CD14-positive monocyte (primary cell): ENCODE data around the gene FAM117A. TPM values are rescaled to one million over a fixed set of nuclear protein-coding genes. Genes with fewer than 3 reads are reported as not detected.

ENCODE experiments used
- DNase-seq, 3 donors: peaks; one replicate each; pipeline ENCODE4 v3.0.0-alpha.2; 2011 to 2022
- H2AFZ ChIP-seq: 2 replicates; pipeline ENCODE4 v1.6.0; 2012; ENCODE audit warnings: mild to moderate bottlenecking, low read depth, low read length, inconsistent platforms; ENCODE audit not compliant: insufficient read depth, poor library complexity, severe bottlenecking
- H3K27ac ChIP-seq, 2 donors: 1 replicate in 1 of 2; 2 replicates in 1 of 2; pipeline ENCODE4 v1.5.1; 2012 to 2013; ENCODE audit warnings: low read length in 2 of 2, control low read depth in 1 of 2, inconsistent platforms in 1 of 2, low read depth in 1 of 2, mild to moderate bottlenecking in 1 of 2
- H3K27me3 ChIP-seq, 2 donors: one replicate each; pipeline versions ENCODE4 v1.6.0 to v1.6.1; 2011 to 2013; ENCODE audit warnings: low read length in 2 of 2; ENCODE audit not compliant: control insufficient read depth in 2 of 2, insufficient read depth in 2 of 2
- H3K36me3 ChIP-seq, 2 donors: replicated peaks in 1 of 2; 1 replicate in 1 of 2; 2 replicates in 1 of 2; pipeline versions ENCODE4 v1.5.1 to v1.6.1; 2012 to 2013; ENCODE audit warnings: low read length in 2 of 2, control low read depth in 1 of 2, inconsistent platforms in 1 of 2, mild to moderate bottlenecking in 1 of 2; ENCODE audit not compliant: insufficient read depth in 2 of 2, control insufficient read depth in 1 of 2
- H3K4me1 ChIP-seq, 2 donors: 1 replicate in 1 of 2; 2 replicates in 1 of 2; pipeline versions ENCODE4 v1.5.1 to v1.6.1; 2012 to 2013; ENCODE audit warnings: low read length in 2 of 2, control low read depth in 1 of 2, inconsistent platforms in 1 of 2, mild to moderate bottlenecking in 1 of 2, moderate library complexity in 1 of 2; ENCODE audit not compliant: insufficient read depth in 2 of 2, control insufficient read depth in 1 of 2
- H3K4me2 ChIP-seq: replicated peaks from 2 replicates; pipeline ENCODE3; 2012; ENCODE audit warnings: low read length, moderate library complexity, mild to moderate bottlenecking; ENCODE audit not compliant: poor library complexity, severe bottlenecking; ENCODE audit errors: extremely low read depth
- H3K4me3 ChIP-seq, 3 experiments: fragments of 200-600 bp in 1 of 3; sonication (generic) in 1 of 3; replicated peaks in 1 of 3; 1 replicate in 2 of 3; 2 replicates in 1 of 3; pipeline ENCODE4 v1.5.1; 2011 to 2013; ENCODE audit warnings: low read length in 3 of 3, mild to moderate bottlenecking in 3 of 3, control low read depth in 2 of 3, low read depth in 2 of 3, inconsistent platforms in 1 of 3, moderate library complexity in 1 of 3
- H3K79me2 ChIP-seq: 2 replicates; pipeline ENCODE4 v1.6.0; 2012; ENCODE audit warnings: mild to moderate bottlenecking, control low read depth, inconsistent platforms, low read length, moderate library complexity; ENCODE audit not compliant: insufficient read depth
- H3K9ac ChIP-seq: 2 replicates; pipeline ENCODE4 v1.6.0; 2017; ENCODE audit warnings: low read length, mild to moderate bottlenecking; ENCODE audit not compliant: insufficient read depth, poor library complexity, severe bottlenecking
- H3K9me3 ChIP-seq, 2 donors: replicated peaks in 1 of 2; 1 replicate in 1 of 2; 2 replicates in 1 of 2; pipeline versions ENCODE4 v1.5.1 to v1.6.1; 2012 to 2013; ENCODE audit warnings: low read length in 2 of 2, control low read depth in 1 of 2; ENCODE audit not compliant: control insufficient read depth in 1 of 2, insufficient read depth in 1 of 2
- H4K20me1 ChIP-seq: 2 replicates; pipeline ENCODE4 v1.6.0; 2012; ENCODE audit warnings: mild to moderate bottlenecking, low read length, control low read depth, moderate library complexity; ENCODE audit not compliant: insufficient read depth
- H3K27ac Mint-ChIP-seq, 7 donors: one replicate each; pipeline ENCODE4 v1.8.0; 2020; ENCODE audit warnings: mild to moderate bottlenecking in 7 of 7, mixed read lengths in 7 of 7, moderate library complexity in 6 of 7, inconsistent platforms in 2 of 7
- H3K27me3 Mint-ChIP-seq, 3 donors: one replicate each; pipeline ENCODE4 v1.8.0; 2021 to 2022; ENCODE audit warnings: low read depth in 3 of 3, mild to moderate bottlenecking in 3 of 3, mixed read lengths in 3 of 3, moderate library complexity in 3 of 3, inconsistent platforms in 1 of 3
- H3K36me3 Mint-ChIP-seq, 2 donors: one replicate each; pipeline ENCODE4 v1.8.0; 2020; ENCODE audit warnings: mixed read lengths in 2 of 2, inconsistent platforms in 1 of 2, mild to moderate bottlenecking in 1 of 2
- H3K4me1 Mint-ChIP-seq: one replicate; pipeline ENCODE4 v1.8.0; 2020; ENCODE audit warnings: mild to moderate bottlenecking, mixed read lengths
- H3K4me3 Mint-ChIP-seq, 2 donors: one replicate each; pipeline ENCODE4 v1.8.0; 2020; ENCODE audit warnings: mild to moderate bottlenecking in 2 of 2, mixed read lengths in 2 of 2, moderate library complexity in 1 of 2
- H3K9me3 Mint-ChIP-seq, 7 donors: one replicate each; pipeline ENCODE4 v1.8.0; 2020 to 2022; ENCODE audit warnings: mixed read lengths in 7 of 7, mild to moderate bottlenecking in 6 of 7, moderate library complexity in 6 of 7, inconsistent platforms in 2 of 7
- CTCF ChIP-seq: fragments of 200-600 bp; IDR thresholded peaks from one replicate; pipeline ENCODE4 v1.8.0; 2022; ENCODE audit warnings: antibody characterized with exemption, mild to moderate bottlenecking
- WGBS: methylation state at CpG from one replicate; pipeline ENCODE4 v1.1.5; 2013; ENCODE audit warnings: missing lambda C conversion rate; ENCODE audit not compliant: insufficient coverage; 5-methylcytosine and 5-hydroxymethylcytosine counted together
- intact Hi-C, 2 donors: fragments of 100-400 bp; cut with micrococcal nuclease; formaldehyde crosslinking; loops; one replicate each; pipeline versions ENCODE4 v1.15.0 to v1.15.1; 2023
- polyA plus RNA-seq, 3 donors: library from polyadenylated mRNA; depleted of rRNA in 1 of 3; unstranded in 2 of 3; stranded (reverse) in 1 of 3; fragments of 300-500 nt in 2 of 3; fragments of >200 nt in 1 of 3; fragmentation: Illumina TruSeq in 2 of 3; gene quantifications; 1 replicate in 2 of 3; 2 replicates in 1 of 3; pipeline ENCODE4 v1.2.3, GENCODE V29; 2012 to 2021

FAM117A gene
- polyA plus RNA-seq, 3 donors: 11.8 to 34.9 (median 17.9) TPM

GRCh38 chr17:49789243-49789578 lies 25.3 kb upstream of the FAM117A start:
- peaks cover 30 to 43% of the 10 kb centered on the region in 2 donors for H3K36me3 Mint-ChIP-seq
- H3K4me3 ChIP-seq: peak overlapping the region; percentile 20 to 96 (median 34)
- H3K27ac Mint-ChIP-seq: peak overlapping the region; percentile 76 to 99 (median 99)
- H3K27me3 ChIP-seq: no peaks in the 10 kb centered on the region
- H3K4me1 Mint-ChIP-seq: peaks cover 28% of the 10 kb centered on the region
- H2AFZ ChIP-seq: no peak overlapping the region
- no peaks in the 10 kb centered on the region for H3K9me3 ChIP-seq
- WGBS: 0% methylated on average over 11 of the region's 17 CpGs
- peak overlapping the region in 1 of 2 donors; percentile 99 for H3K27ac ChIP-seq
- peaks cover 51% of the 10 kb centered on the region for H4K20me1 ChIP-seq
- H3K27me3 Mint-ChIP-seq: peaks cover 0 to 1% (median 0%) of the 10 kb centered on the region in 3 donors
- intact Hi-C loops: loop anchor here (2.0 to 5.0 kb wide), 3 partner anchors 80 to 372 kb away; no protein-coding TSS in a partner anchor
- TF ChIP-seq CTCF: no peak
- H3K4me1 ChIP-seq: peaks cover 21 to 27% of the 10 kb centered on the region in 2 donors
- H3K4me3 Mint-ChIP-seq: peak overlapping the region; percentile 87 to 92
- peaks cover 26 to 43% of the 10 kb centered on the region in 2 donors for H3K36me3 ChIP-seq
- H3K9ac ChIP-seq: no peak overlapping the region
- peaks cover 58% of the 10 kb centered on the region for H3K79me2 ChIP-seq
- DNase-seq: no peak
- peaks cover 0 to 3% (median 0%) of the 10 kb centered on the region in 7 donors for H3K9me3 Mint-ChIP-seq
- H3K4me2 ChIP-seq: peak overlapping the region; percentile 88

GRCh38 chr17:49788478-49789242 lies 24.7 kb upstream of the FAM117A start, which contains the start of gene KAT7:
TSS of gene KAT7 (plus strand) at chr17:49788681. CDS start at chr17:49788835, 154 bp downstream.
- H3K36me3 Mint-ChIP-seq: peaks cover 28 to 38% of the 10 kb centered on the region in 2 donors
- peak; percentile 99 to 100 (median 99) for DNase-seq
- Histone ChIP-seq H3K79me2 (peaks cover 52% of the 10 kb centered on the region), H3K9me3 (no peaks in the 10 kb centered on the region), H4K20me1 (peaks cover 46% of the 10 kb centered on the region), H3K27me3 (no peaks in the 10 kb centered on the region), H3K27ac (peak within 1 kb of the TSS; percentile 87 to 99), H3K4me3 (peak within 1 kb of the TSS; percentile 68 to 97 (median 96)), H2AFZ (peak within 1 kb of the TSS; percentile 99), H3K9ac (peak within 1 kb of the TSS; percentile 96), H3K4me1 (peaks cover 21 to 27% of the 10 kb centered on the region in 2 donors), H3K4me2 (peak within 1 kb of the TSS; percentile 88), H3K36me3 (peaks cover 21 to 37% of the 10 kb centered on the region in 2 donors)
- no peak for TF ChIP-seq CTCF
- H3K4me3 Mint-ChIP-seq: peak within 1 kb of the TSS; percentile 92 to 96
- intact Hi-C loops: loop anchor here (2.0 to 5.0 kb wide), 3 partner anchors 80 to 371 kb away; no protein-coding TSS in a partner anchor
- H3K9me3 Mint-ChIP-seq: peaks cover 0 to 3% (median 0%) of the 10 kb centered on the region in 7 donors
- H3K4me1 Mint-ChIP-seq: peaks cover 29% of the 10 kb centered on the region
- under 1% methylated on average over 55 of the region's 59 CpGs for WGBS
- peaks cover 0 to 1% (median 0%) of the 10 kb centered on the region in 3 donors for H3K27me3 Mint-ChIP-seq
- H3K27ac Mint-ChIP-seq: peak within 1 kb of the TSS; percentile 96 to 99 (median 99)
